NCI-H2107 treated with DMSO at 0.1 percent for 48 hours (cell line): Measurements from ENCODE around the gene DENND5B.

Experiments
- DNase-seq: peaks from one replicate; lab custom pipeline; 2025; ENCODE audit not compliant: unreplicated experiment; lab: John Stamatoyannopoulos, UW

DENND5B gene

DNA sequence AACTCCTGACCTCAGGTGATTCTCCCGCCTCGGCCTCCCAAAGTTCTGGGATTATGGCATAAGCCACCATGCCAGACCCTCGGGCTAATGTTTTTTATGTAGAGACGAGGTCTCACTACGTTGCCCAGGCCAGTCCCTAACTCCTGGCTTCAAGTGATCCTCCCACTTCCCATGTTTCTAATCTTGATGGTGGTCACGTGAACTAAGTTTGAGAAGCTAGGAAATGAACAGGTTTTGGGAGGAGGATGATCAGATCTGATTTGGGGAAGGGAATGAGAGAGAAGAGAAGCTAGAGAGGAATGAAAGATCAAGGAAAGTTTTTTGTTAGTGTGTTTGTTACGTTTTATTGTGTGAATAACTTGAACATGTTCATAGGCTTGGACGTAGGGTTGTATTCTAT lies 247.8 kb downstream of the DENND5B start:
- DNase-seq, result no peak

DNA sequence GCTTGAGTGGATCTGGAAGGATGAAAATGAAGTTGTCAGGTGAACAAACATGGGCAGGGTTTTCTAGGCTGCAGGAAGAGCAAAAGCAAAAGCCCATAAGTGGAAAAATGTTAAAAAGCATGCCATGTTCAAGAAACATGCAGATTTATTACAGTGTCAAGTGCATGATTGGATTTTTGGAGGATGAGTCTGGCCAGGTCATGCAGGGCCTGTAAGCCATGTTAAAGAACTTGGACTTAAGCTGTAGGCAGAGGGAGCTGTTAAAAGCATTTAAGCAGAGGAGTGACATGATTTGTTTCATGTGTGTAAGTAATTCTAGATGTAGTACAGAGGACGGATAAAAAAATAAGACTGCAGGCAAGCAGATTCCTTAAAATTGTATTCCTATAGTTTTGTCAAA lies 248.7 kb downstream of the DENND5B start:
- peak; percentile 3 for DNase-seq

- no peak for DNase-seq
Observed at GRCh38 chr12:31339831-31340622, 250.9 kb downstream of the DENND5B start.

DNA sequence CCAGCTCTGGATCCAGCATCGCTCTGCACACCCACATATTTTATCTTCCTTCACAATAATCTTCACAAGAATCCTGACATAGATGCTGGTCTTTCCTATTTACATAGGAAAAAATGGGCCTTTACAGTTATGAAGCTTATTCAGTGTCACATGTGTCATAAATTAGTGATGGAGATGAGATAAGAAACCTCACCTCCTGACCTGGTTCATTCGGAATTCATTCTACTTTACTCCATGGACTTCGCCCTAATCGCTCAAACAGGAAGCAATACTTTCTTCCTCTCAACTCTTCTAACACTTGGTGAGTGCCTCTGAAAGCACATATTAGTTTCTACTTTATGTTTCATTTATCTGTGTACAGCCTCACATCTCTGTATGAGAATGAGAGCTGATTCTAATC lies 253.0 kb downstream of the DENND5B start:
- no peak for DNase-seq
